ENCODE data around the gene POGLUT2. TPM values are rescaled to one million over a fixed set of nuclear protein-coding genes. Genes with fewer than 3 reads are reported as not detected.
"Not testable (repeated sequence)": the region's sequence is repeated elsewhere in the genome, so short reads cannot be mapped to it uniquely, and the experiment has no call there.

Gene POGLUT2
- total and polyA plus RNA-seq, 2 experiments from 2014 or later: 14.6 to 17.5 TPM

GRCh38 chr13:102781591-102781990 lies 17.2 kb downstream of the POGLUT2 start (continued):
- TF ChIP-seq, protein P1, sequence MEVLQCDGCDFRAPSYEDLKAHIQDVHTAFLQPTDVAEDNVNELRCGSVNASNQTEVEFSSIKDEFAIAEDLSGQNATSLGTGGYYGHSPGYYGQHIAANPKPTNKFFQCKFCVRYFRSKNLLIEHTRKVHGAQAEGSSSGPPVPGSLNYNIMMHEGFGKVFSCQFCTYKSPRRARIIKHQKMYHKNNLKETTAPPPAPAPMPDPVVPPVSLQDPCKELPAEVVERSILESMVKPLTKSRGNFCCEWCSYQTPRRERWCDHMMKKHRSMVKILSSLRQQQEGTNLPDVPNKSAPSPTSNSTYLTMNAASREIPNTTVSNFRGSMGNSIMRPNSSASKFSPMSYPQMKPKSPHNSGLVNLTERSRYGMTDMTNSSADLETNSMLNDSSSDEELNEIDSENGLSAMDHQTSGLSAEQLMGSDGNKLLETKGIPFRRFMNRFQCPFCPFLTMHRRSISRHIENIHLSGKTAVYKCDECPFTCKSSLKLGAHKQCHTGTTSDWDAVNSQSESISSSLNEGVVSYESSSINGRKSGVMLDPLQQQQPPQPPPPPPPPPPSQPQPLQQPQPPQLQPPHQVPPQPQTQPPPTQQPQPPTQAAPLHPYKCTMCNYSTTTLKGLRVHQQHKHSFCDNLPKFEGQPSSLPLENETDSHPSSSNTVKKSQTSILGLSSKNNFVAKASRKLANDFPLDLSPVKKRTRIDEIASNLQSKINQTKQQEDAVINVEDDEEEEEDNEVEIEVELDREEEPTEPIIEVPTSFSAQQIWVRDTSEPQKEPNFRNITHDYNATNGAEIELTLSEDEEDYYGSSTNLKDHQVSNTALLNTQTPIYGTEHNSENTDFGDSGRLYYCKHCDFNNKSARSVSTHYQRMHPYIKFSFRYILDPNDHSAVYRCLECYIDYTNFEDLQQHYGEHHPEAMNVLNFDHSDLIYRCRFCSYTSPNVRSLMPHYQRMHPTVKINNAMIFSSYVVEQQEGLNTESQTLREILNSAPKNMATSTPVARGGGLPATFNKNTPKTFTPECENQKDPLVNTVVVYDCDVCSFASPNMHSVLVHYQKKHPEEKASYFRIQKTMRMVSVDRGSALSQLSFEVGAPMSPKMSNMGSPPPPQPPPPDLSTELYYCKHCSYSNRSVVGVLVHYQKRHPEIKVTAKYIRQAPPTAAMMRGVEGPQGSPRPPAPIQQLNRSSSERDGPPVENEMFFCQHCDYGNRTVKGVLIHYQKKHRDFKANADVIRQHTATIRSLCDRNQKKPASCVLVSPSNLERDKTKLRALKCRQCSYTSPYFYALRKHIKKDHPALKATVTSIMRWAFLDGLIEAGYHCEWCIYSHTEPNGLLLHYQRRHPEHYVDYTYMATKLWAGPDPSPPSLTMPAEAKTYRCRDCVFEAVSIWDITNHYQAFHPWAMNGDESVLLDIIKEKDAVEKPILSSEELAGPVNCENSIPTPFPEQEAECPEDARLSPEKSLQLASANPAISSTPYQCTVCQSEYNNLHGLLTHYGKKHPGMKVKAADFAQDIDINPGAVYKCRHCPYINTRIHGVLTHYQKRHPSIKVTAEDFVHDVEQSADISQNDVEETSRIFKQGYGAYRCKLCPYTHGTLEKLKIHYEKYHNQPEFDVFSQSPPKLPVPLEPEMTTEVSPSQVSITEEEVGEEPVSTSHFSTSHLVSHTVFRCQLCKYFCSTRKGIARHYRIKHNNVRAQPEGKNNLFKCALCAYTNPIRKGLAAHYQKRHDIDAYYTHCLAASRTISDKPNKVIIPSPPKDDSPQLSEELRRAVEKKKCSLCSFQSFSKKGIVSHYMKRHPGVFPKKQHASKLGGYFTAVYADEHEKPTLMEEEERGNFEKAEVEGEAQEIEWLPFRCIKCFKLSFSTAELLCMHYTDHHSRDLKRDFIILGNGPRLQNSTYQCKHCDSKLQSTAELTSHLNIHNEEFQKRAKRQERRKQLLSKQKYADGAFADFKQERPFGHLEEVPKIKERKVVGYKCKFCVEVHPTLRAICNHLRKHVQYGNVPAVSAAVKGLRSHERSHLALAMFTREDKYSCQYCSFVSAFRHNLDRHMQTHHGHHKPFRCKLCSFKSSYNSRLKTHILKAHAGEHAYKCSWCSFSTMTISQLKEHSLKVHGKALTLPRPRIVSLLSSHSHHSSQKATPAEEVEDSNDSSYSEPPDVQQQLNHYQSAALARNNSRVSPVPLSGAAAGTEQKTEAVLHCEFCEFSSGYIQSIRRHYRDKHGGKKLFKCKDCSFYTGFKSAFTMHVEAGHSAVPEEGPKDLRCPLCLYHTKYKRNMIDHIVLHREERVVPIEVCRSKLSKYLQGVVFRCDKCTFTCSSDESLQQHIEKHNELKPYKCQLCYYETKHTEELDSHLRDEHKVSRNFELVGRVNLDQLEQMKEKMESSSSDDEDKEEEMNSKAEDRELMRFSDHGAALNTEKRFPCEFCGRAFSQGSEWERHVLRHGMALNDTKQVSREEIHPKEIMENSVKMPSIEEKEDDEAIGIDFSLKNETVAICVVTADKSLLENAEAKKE (CRISPR knock-in tag; IDR thresholded peaks at IDR 0.05): no peak

- H4K20me1 ChIP-seq (replicated peaks; ENCODE audit: insufficient read depth); ATAC-seq; H3K79me2 ChIP-seq (replicated peaks; ENCODE audit: insufficient read depth); H3K27ac Mint-ChIP-seq; H3K27me3 Mint-ChIP-seq (ENCODE audit: insufficient read depth, low read depth, poor library complexity); H3K4me1 ChIP-seq (ENCODE audit: insufficient read depth); DNase-seq (ENCODE audit: low spot score); H3K36me3 ChIP-seq (ENCODE audit: insufficient read depth); H3K4me3 Mint-ChIP-seq; H3K4me3 ChIP-seq; H3F3A ChIP-seq (replicated peaks; ENCODE audit: low read depth); H3K9me2 ChIP-seq (ENCODE audit: insufficient read depth); H3K27ac ChIP-seq (ENCODE audit: low read depth); H2AFZ ChIP-seq; H3K4me2 ChIP-seq; H3K4me1 Mint-ChIP-seq; H3K27me3 ChIP-seq (ENCODE audit: insufficient read depth): not testable (repeated sequence)
- Mint-ChIP-seq H3K9me3 (peaks cover 21% of the 10 kb centered on the region), H3K36me3 (ENCODE audit: low read depth) (peaks cover 30% of the 10 kb centered on the region)
Observed at GRCh38 chr13:102780656-102781055, 18.1 kb downstream of the POGLUT2 start.

DNA sequence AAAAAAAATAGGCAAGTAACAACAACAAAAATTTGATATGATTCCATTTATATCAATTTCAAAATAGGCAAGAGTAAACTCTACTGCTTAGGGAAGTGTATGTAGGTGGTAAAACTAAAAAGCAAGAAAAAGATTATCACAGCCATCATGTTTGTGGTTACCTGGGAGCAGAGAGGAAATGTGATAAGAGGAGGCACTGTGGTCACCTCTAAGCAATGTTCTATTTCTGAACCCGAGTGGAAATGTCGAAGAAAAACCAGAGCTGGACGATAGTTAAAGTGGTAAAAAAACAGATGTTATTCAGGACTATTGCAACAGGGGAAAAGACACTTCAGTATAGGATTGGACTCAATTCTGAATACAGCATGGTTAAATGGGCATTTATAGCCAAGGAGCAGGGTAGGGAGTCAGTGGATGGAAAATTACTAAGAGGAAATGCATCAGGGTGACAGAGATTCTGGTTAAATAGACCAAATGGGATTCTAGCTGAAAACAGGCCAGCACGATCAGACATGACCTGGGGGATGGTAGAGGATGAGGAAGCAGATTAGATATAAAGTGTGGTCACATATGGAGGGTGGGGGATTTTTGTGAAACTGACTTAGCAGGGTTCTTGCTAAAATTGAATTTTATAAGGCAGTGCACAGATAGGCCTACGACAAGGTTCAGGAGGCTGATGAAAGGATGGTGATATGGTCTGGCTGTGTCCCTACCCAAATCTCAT lies 19.2 kb downstream of the POGLUT2 start:
- H3K4me1 Mint-ChIP-seq: peaks cover 12% of the 10 kb centered on the region
- peaks cover 21% of the 10 kb centered on the region for H3K9me3 Mint-ChIP-seq
- no peak overlapping the region for H3K27ac Mint-ChIP-seq
- no peak overlapping the region for H3K4me2 ChIP-seq
- TF ChIP-seq ETS1 (IDR thresholded peaks at IDR 0.05) (no peak), ZNF331 (CRISPR knock-in tag; IDR thresholded peaks at IDR 0.05; ENCODE audit: low read depth) (no peak), EZH2phosphoT487 (IDR thresholded peaks at IDR 0.05; ENCODE audit: unreplicated experiment) (no peak), JUNB (IDR thresholded peaks at IDR 0.05; ENCODE audit: unreplicated experiment) (no peak), ZNF114 (CRISPR knock-in tag; IDR thresholded peaks at IDR 0.05) (no peak)
- H2AFZ ChIP-seq: no peak overlapping the region
- peaks cover 4% of the 10 kb centered on the region; the same call in 1 of the 2 replicates for H3K36me3 ChIP-seq (ENCODE audit: insufficient read depth)
- H3K27me3 ChIP-seq (ENCODE audit: insufficient read depth): peaks cover 2% of the 10 kb centered on the region; the same call in 1 of the 2 replicates
- peaks cover under 1% of the 10 kb centered on the region for H3K27me3 Mint-ChIP-seq (ENCODE audit: insufficient read depth, low read depth, poor library complexity)
- no peaks in the 10 kb centered on the region for H3K79me2 ChIP-seq (replicated peaks; ENCODE audit: insufficient read depth)
- no peak overlapping the region for H3K4me3 Mint-ChIP-seq
- no peak overlapping the region for H3K4me3 ChIP-seq
- H3K9me2 ChIP-seq (ENCODE audit: insufficient read depth): no peaks in the 10 kb centered on the region
- H4K20me1 ChIP-seq (replicated peaks; ENCODE audit: insufficient read depth): no peaks in the 10 kb centered on the region
- H3K4me1 ChIP-seq (ENCODE audit: insufficient read depth): peaks cover 5% of the 10 kb centered on the region; the same call in 1 of the 2 replicates
- no peak overlapping the region for H3K27ac ChIP-seq (ENCODE audit: low read depth)
- DNase-seq (ENCODE audit: low spot score) (no peak), ATAC-seq (no peak)
- H3F3A ChIP-seq (replicated peaks; ENCODE audit: low read depth): no peaks in the 10 kb centered on the region
- peaks cover 32% of the 10 kb centered on the region for H3K36me3 Mint-ChIP-seq (ENCODE audit: low read depth)

Measured in GM23338 (cell line).